NCI-H2081 (cell line): ENCODE results near the gene UNC79.
"Not testable (repeated sequence)": the region's sequence is repeated elsewhere in the genome, so short reads cannot be mapped to it uniquely, and the experiment has no call there.

ENCODE experiments used
- DNase-seq, 2 experiments: peaks; one replicate each; lab custom pipeline; 2025; lab: John Stamatoyannopoulos, UW

The UNC79 gene

DNA sequence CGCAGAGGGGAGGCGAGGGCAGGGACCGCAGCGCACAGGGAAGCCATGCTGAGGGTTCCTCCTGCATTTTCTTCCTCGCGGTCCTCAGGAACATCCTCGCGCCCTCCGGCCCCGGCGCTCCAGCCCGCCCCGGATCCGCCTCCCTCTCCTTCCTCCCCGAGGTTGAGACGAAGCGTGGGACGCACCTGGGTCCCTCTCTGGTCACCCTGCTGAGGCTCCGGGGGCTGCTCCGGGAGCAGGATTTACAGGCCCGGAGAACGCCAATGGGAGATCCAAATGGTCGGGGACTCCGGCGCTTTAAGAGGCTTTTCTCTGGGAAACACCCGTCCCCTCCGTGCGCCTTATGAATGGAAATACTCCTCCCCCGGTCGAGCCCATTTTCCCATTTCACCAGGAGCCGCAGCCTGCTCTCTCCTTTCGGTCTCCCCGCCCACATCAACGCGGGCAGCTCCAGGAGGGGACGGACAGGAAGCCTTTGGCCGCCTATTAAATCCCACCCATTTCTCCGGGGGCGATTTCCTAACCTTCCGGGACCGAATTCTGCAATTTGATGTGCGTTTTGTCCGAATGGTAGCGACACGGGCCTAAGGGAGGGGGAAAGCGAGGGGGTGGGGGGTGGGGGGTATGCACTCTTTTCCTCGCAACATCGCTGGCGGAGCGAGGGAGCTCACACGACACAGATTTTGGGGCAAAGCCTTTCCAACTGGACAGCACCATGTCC, at the start of gene UNC79:
Gene UNC79, plus strand, starts transcription at position 625 of the 721 bp plus-strand sequence. Its CDS starts 91 bp downstream, at position 716.
- DNase-seq = peak; percentile 87 to 89

DNA sequence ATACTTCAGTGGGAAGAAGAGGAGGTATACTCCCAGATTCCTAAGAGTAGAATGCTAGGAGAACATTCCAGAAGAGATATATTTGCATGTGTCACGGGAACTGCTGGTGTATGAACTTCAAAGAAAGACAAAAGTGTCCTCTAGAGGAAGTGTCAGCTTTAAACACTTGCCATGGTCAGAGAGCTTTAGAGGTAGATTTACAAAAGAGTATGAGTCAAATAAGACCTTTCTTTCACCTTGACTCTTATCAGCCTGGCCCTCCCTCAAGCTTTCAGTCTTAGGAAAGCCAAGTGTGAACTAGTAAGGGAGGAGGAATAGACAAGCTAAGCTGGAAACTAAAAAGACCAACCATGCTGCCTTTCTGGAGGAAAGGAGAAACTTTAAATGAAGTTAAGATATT, 49.1 kb upstream of the UNC79 start:
- no peak for DNase-seq

DNA sequence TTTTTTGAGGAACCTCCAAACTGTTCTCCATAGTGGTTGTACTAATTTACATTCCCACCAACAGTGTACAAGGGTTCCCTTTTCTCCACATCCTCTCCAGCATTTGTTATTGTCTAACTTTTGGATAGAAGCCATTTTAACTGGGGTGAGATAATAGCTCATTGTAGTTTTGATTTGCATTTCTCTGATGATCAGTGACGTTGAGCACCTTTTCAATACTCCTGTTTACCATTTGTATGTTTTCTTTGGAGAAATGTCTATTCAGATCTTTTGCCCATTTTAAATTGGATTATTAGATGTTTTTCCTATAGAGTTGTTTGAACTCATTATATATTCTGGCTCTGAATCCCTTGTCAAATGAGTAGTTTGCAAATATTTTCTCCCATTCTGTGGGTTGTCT, 46.5 kb upstream of the UNC79 start:
- DNase-seq = not testable (repeated sequence)

DNA sequence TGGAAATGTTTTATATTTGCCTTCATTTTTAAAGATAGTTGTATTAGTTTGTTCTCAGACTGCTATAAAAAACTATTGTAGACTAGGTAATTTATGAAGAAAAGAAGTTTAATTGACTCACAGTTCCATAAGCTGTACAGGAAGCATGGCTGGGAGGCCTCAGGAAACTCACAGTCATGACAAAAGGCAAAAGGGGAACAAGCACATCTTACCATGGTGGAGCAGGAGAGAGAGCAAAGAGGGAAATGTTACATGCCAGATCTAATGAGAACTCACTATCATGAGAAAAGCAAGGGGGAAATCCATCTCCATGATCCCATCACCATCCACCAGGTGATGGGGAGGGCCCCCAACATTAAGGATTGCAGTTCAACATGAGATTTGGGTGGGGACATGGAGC, 35.5 kb upstream of the UNC79 start:
- no peak for DNase-seq

DNA sequence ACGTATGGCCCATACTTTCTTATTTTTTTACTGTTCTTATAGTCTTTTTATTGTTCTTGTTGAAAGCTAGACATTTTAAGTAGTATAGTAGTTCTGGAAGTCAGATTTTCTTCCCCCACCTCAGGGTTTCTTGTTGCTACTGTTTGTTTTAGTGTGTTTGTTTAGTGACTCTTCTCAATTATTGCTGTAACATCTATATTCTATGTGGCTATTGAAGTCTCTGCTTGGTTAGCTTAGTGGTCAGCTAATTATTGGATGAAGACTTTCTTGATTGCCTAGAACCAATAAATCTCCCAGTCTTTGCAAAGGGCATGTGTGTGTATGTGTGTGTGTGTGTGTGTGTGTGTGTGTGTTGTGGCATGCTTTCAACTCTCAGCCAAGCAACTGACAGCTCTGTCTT, 34.3 kb upstream of the UNC79 start:
- no peak for DNase-seq

DNA sequence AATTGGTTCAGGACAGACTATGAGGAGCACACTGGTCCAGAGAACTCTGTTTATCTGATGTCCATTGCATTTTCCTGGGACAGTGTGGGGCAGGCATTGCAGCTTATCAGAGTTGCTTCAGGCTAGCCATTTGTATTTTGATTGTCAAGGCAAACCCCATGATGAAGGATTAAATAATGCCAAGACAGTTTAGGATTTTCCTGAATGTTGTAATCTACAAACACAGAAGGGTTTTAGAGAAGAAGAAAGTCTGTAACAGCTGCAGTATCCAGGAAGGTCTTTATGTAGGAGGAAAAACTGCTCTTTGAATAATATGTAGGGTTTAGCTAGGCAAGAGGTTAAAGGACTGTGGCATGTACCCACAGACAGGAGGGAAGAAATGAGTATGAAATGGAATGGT, 32.2 kb upstream of the UNC79 start:
- DNase-seq = no peak

DNA sequence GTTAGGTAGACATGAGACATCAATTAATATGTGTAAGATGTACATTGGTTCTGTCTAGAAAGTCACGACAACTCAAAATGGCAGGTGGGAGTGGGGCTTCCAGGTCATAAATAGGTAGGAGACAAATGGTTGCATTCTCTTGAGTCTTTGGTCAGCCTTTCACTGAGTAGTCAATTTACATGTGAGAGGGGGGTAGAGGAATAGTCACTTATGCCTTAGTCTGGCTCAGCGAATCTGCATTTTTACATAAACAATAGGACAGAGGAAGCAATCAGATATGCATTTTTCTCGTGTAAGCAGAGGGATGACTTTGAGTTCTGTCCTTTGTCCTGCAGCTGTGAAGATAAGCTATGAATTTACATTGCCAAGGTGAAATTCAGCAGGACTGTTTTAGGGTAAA, 27.8 kb upstream of the UNC79 start:
- no peak for DNase-seq

DNA sequence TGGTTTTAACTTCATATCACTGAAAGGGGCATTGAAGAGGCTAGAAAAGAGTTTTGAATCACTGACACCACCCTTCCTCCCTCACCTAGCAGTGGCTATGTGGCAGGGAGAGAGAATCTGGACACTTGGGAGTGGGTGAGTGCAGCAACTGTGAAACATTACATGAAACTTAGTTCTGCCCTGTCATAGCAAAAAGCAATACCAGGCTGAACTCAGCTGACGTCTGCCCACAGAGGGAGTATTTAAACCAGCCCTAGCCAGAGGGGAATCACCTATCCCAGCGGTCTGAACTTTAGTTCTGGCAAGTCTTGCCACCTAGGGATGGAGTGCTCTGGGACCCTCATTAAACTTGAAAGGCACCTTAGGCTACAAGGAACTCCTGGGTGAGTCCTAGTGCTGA, 20.7 kb upstream of the UNC79 start:
- DNase-seq = no peak

DNA sequence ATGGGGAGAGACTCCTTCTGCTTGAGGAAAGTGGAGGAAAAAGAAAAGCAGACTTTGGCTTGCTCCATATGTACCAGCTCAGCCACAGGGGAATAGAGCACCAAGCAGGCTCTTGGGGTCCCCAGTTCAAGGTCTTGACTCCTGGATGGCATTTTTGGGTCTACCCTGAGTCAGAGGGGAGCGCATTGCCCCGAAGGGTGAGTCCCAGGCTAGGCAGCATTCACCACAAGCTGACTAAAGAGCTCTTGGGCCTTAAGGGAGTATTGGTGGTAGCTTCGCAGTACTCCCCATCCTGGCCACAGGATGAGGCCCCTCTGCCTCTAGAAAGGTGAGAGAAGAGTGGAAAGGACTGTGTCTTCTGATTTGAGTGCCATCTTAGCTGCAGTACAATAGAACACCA, 19.8 kb upstream of the UNC79 start:
- no peak for DNase-seq

DNA sequence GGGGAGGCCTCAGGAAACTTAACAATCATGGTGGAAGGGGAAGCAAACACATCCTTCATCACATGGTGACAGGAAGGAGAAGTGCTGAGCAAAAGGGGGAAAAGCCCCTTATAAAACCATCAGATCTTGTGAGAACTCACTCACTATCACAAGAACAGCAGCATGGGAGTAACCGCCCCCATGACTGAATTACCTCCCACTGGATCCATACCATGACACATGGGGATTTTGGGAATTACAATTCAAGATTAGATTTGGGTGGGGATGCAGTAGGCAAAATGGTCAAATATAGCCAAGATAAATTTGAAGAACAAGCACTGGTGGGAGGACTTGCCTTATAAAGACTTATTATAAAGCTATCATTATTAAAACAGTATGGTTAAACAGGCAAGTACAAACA, 5.6 kb upstream of the UNC79 start:
- not testable (repeated sequence) for DNase-seq

DNA sequence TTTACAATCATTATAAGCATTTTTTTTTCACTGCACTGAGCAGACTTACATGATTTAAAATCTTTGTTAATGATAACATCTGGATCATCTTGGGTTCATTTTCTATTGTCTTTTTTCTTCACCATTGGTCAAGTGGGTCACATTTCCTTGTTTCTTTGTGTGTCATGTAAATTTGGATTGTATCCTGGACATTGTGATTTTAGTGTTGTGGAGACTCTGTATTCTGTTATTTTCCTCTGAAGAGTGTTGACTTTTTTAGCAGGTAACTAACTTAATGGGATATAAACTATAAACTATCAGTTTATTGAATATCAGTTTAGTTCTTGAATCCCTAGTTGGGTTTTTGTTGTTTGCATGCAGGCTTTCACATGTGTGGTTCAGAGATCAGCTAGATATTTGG, 4.0 kb upstream of the UNC79 start:
- no peak for DNase-seq

DNA sequence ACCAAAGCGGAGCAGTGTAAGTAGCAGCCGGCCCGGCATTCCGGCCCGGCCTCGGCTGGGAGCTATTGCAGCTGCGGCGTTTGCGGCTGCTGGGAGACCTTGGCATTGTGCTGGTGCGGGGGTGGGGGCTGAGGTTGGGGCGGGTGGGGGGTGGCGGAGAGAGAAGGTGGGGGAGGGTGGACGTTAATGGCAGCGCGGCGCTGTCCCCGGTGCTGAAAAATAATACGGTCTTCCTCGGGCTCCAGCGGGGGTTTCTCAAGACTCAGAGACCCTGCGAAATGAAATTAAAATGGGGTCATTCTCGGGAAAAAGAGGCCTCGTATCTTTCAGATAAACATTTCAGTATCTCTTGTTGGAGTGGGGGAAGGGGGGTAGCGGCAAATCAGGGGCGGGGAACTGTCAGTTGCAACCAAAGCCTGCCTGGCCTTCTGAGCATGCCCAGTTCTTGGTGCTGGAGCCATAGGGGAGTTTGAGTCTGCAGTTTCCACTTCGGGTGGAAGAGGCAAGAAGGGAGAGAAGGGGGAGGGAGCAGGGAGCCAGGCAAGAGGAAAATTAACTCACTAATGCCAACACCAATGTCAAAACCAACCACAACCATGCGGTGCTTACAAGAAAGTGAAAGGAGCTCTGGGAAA, 414 bp downstream of the UNC79 start:
- DNase-seq = peak; percentile 89 to 95

DNA sequence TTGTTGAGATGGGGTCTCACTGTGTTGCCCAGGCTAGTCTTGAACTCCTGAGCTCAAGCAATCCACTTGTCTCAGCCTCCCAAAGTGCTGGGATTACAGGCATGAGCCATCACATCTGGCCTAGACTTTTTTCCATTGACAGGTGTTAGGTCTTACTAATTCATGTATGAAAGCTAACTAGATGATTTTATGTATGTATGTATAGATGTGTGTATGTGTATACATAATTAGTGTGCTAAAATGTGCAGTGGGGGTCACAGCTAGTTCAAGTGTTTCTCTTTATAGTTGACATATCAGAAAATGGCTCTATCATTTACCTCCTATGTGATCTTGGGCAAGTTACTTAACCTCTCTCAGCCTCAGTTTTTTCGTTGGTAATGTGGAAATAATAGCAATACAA, 23.5 kb downstream of the UNC79 start:
- DNase-seq = no peak

DNA sequence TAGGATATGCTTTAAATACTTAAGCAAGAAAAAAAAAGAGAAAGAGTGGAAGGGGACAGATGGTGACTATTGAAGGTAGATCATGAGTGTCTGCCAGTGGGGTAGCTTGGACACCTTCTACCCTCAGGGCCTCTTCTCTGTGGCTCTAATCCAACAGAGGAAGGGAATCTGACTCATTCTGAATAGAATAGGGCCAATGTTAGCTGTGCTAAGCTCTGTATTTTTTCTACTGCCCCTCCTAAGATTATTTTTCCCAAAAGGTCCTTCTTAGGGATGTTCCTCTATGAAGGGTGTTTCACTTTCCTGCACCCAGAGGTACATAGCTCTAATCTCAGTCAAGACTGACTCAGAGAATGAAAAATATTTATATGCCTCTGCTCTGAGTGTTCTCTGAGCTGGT, 25.6 kb downstream of the UNC79 start:
- DNase-seq = no peak

DNA sequence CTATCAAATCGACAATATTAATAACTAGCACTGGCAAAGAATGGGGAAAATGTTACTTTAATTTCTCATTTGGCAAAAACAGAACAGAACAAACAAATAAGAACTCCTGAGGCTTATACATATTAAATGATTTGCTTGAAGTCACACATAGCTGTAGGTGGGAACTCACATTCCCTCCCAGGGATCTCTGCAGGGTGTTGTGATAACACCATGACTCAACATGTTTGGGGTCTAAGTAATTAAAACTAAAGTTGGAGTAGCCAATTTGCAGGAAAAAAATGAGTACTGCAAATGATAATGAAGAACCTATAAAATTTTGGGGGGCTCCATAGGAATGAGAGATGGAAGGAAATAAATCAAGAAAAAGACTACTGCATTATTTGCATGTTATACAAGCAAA, 27.5 kb downstream of the UNC79 start:
- DNase-seq = no peak

DNA sequence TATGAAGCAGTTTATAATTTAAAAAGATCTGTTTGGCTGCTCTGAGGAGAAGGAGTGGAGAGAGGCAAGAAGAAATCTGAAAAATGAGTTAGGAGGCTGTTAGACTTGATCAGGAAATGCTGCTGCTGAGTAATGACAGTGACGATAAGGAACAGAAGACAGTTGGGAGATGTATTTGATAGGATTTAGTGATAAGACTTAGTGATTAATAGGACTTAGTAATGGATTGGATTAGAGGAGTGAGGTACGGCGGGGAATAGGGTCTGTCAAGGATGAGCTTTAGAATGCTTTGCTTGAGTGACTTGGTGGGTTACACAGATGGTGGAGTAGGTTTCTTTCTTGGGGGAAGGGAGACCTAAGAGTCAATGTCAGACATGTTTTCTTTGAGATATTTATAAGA, 31.7 kb downstream of the UNC79 start:
- DNase-seq = no peak

DNA sequence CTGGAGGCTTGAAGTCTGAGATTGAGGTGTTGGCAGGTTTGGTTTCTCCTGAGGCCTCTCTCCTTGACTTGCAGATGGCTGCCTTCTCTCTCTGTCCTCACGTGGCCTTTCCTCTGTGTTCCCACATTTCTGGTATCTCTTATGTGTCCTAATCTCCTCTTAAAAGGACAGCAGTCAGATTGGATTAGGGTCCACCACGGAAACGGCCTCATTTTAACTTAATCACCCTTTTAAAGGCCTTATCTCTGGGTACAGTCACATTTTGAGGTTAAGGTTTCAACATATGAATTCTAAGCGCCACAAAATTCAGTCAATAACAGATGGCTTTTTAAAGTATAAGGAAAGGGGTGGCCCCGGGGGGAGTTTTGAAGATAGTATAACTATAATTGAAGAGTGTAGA, 33.5 kb downstream of the UNC79 start:
- DNase-seq = no peak

DNA sequence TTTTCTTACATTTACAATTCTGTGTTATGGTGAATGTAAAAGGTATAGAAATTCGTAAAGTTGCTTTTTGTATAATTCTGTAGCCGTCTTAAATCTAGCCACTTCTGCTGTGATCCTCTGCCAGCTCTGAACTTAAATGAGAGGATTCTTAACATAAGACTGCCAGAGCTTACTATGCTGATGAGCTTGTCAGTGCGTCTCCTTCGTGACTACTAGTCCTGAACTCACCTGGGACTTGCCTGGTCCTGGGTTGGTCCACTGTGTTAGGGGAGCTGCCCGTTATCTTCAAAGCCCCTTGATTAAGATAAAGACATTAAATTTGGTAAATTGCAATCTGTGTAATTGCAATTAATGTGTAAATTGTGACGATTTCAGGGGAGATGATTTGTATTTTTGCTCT, 44.7 kb downstream of the UNC79 start:
- no peak for DNase-seq

DNA sequence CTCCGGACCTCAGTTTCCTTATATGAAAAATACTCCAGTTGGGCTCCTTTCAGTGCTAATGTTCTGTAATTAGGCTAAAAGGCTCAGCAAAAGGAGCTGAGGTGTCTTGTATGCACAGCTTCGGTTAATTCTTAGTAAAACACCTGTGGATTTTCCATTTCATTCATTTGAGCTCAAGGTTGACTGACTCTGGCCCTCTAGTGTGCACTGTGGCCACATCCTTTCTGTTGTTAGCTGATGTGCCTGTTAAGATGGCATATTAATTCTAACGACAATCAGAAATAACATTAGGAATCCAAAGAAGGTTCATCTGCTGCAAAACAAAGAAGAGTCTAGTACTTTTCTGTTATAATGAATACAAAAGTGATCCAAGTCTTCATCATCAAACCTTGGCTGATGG, 45.6 kb downstream of the UNC79 start:
- DNase-seq = no peak

DNA sequence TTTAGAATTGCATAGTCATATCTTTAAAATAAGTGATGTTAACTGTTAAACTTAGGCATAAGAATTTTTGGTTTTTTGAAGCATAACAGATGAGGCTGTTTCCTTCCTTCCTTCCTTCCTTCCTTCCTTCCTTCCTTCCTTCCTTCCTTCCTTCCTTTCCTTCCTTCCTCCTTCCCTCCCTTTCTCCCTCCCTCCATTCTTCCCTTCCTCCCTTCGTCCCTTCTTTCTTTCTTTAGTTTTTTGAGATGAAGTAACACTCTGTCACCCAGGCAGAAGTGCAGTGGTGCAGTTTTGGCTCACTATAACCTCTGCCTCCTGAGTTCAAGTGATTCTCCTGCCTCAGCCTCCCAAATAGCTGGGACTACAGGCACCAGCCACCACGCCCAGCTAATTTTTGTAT, 48.3 kb downstream of the UNC79 start:
- not testable (repeated sequence) for DNase-seq

DNA sequence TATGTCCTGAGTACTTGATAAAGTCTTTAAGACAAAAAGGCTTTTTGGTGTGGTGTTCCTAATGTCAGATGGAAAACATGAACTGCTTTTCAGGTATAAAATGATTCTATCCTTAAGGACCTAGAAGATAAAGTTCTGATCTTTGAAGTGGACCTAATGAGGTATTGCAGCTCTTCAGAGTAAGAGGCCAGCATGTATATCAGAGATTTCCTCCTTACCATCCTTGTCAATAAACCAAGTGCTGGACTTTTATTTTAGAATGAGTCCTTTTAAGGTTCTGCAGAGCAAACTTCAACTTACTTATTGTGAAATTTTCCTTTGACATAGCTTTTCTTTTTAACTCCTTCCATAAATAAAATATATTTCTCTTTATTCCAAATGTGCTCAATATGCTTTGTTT, 50.1 kb downstream of the UNC79 start:
- no peak for DNase-seq

DNA sequence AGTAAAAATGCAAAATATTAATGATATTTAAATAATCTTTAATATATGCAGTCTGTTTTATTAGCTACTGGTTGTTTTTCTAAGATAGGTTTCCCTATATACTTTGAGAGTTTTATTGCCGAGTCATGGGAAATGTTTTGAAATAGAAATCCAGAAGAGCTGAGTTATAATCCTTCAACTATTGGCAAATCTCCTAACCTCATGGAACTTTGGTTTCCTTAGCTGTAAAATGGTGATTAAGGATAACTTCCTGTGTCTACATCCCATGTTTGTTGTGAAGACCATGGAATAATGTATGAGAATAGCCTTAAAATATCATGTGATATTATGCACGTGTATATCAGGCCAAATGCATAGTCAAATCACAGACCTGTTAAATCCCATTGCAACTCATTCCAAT, 51.0 kb downstream of the UNC79 start:
- DNase-seq = no peak

DNA sequence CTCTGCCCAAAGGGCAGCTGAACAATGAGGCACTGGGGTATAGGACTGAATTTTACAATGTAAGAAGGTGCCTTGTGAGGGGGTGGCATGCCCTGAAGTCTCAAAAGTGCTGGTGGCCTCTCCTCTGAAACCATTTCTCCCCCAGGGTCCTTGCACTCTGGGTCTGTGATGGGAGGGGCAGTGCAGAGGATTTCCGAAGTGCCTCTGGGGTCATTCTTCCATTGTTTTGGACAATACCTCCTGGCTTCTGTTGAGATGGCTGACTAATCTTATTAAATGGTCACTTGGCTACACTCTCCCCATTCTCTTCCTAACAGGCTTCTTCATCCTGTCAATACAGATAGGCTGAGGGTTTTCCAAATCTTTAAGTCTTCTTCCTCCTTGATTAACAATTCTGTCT, 59.3 kb downstream of the UNC79 start:
- DNase-seq = no peak

DNA sequence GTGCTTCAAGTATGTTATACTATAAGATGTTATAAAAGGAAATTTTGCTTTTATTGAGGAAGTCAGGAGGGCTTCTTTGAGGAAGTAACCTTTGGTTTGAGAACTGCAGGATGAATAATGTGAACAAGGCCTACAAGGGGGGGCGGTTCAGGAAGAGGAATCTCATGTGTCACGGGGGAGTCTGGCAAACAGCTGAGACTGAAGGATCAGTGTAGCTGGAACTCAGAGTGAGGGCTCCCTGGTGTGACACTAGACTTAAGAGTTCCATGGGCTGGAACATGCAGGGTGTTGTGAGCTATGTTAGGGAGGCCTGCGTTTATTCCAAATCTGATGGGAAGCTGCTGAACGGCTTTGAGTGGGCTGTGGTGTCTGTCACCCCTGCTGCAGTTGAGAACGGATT, 62.3 kb downstream of the UNC79 start:
- DNase-seq = no peak
